Measurements from ENCODE around the gene GALNS.
"Not testable (repeated sequence)": the region's sequence is repeated elsewhere in the genome, so short reads cannot be mapped to it uniquely, and the experiment has no call there.

The GALNS gene

DNA sequence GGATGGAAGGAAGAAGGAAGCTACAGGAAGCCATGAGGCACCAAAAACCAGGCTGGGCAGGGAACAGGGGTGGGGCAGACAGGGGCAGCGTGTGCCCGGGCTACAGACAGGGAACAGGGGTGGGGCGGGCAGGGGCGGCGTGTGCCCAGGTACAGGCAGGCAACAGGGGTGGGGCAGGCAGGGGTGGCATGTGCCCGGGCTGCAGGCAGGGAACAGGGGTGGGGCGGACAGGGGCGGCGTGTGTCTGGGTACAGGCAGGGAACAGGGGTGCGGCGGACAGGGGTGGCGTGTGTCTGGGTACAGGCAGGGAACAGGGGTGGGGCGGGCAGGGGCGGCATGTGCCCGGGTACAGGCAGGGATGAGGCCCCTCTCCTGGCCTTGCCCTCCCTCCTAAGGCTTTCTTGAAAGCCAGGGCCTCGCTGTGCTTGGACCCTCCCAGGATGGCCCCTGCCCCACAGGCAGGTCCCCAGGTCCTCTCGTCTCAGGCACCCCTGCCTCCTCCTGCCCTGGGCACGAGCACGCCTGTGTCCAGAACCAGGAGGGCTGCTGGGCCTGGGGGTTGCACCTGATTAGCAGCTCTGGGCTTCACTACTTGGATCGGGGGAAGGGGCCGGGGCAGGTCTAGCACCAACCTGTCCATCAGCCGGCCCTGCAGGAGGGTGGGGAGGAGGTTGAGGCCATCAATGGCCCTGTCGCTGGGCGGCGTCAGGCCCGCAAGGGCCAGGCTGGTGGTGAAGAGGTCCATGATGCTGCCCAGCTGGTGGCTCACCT is 30.5 kb downstream of the GALNS start:
- no peak overlapping the region for H3K4me3 ChIP-seq (ENCODE audit: low read depth, low read length)
- TF ChIP-seq, protein P1, sequence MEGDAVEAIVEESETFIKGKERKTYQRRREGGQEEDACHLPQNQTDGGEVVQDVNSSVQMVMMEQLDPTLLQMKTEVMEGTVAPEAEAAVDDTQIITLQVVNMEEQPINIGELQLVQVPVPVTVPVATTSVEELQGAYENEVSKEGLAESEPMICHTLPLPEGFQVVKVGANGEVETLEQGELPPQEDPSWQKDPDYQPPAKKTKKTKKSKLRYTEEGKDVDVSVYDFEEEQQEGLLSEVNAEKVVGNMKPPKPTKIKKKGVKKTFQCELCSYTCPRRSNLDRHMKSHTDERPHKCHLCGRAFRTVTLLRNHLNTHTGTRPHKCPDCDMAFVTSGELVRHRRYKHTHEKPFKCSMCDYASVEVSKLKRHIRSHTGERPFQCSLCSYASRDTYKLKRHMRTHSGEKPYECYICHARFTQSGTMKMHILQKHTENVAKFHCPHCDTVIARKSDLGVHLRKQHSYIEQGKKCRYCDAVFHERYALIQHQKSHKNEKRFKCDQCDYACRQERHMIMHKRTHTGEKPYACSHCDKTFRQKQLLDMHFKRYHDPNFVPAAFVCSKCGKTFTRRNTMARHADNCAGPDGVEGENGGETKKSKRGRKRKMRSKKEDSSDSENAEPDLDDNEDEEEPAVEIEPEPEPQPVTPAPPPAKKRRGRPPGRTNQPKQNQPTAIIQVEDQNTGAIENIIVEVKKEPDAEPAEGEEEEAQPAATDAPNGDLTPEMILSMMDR (IDR thresholded peaks at IDR 0.05; ENCODE audit: insufficient read depth, low read length, missing control alignments) = no peak
- POLR2A ChIA-PET = no interaction called here
- no peak for DNase-seq (ENCODE audit: low read depth, low spot score)
- CTCF ChIA-PET = no interaction called here

DNA sequence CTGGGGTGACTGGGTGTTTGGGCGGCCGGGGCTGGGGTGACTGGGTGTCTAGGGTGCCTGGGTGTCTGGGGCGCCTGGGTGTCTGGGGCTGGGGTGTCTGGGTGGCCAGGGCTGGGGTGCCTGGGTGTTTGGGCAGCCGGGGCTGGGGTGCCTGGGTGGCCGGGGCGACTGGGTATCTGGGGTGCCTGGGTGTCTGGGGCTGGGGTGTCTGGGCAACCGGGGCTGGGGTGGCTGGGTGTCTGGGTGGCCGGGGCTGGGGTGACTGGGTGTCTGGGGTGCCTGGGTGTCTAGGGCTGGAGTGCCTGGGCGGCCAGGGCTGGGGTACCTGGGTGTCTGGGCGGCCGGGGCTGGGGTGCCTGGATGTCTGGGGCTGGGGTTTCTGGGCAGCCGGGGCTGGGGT is 31.6 kb downstream of the GALNS start:
- no peak for DNase-seq (ENCODE audit: low read depth, low spot score)
- ChIA-PET CTCF (interaction anchor here (1.0 kb wide), 1 partner anchor 12 kb away, joined by 4 read pairs; no protein-coding TSS in a partner anchor), POLR2A (no interaction called here)
- no peak overlapping the region for H3K4me3 ChIP-seq (ENCODE audit: low read depth, low read length)
- TF ChIP-seq, protein P1 (IDR thresholded peaks at IDR 0.05; ENCODE audit: insufficient read depth, low read length, missing control alignments) = no peak

DNA sequence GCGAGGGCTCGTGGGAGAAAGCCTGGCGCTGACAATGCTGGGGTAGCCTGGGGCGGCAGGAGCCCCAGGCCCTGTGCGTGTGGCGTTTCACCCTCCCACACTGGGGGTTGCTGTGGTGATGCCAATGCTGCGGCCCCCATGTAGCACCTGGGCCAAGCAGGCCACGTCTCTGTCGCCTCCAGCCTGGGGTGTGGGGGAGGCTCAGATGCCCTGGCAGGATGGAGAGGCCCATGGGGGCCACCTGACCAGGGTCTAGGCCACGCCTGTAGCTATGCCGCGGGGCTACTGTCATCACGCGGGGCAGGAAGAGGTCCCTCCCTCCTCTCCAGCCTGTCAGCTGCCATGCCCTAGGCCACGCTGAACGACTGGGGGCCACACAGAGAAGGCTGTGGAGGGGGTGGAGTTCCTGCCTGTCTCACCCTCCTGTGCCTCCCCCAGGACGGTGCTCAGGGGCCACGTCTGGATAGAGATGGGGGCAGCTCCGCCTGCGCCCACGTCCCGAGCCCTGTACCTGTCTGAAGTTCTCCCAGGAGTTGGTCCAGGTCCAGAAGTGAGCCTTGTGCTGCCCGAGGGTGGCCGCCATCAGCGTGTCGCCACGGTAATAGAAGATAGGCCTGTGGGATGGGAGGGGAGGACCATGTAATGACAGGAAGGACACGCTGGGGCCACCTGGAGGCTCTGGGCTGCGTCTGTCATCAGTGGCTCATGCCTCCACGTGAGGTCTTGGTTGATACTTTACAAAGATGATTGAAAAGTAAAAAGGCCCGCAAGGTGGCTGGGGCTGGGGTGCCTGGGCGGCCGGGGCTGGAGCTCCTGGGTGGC is 32.3 kb downstream of the GALNS start:
- CTCF ChIA-PET = interaction anchor here (1.0 kb wide), 1 partner anchor 11 kb away, joined by 4 read pairs; no protein-coding TSS in a partner anchor
- POLR2A ChIA-PET = no interaction called here
- no peak for DNase-seq (ENCODE audit: low read depth, low spot score)
- no peak overlapping the region for H3K4me3 ChIP-seq (ENCODE audit: low read depth, low read length)
- TF ChIP-seq, protein P1 (IDR thresholded peaks at IDR 0.05; ENCODE audit: insufficient read depth, low read length, missing control alignments) = no peak

DNA sequence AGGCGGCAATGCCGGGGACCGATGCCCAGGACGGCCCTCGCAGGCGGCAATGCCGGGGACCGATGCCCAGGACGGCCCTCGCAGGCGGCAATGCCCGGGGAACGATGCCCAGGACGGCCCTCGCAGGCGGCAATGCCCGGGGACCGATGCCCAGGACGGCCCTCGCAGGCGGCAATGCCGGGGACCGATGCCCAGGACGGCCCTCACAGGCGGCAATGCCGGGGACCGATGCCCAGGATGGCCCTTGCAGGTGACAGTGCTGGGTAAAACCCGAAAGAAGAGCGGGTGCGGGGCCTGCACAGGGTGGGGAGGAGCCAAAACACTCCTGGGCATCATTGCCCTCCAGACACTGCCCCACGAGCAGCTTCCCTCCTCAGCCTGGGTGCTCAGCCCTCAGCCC is 33.1 kb downstream of the GALNS start:
- CTCF ChIA-PET; H3K4me3 ChIP-seq (ENCODE audit: low read depth, low read length); DNase-seq (ENCODE audit: low read depth, low spot score); POLR2A ChIA-PET: not testable (repeated sequence)

DNA sequence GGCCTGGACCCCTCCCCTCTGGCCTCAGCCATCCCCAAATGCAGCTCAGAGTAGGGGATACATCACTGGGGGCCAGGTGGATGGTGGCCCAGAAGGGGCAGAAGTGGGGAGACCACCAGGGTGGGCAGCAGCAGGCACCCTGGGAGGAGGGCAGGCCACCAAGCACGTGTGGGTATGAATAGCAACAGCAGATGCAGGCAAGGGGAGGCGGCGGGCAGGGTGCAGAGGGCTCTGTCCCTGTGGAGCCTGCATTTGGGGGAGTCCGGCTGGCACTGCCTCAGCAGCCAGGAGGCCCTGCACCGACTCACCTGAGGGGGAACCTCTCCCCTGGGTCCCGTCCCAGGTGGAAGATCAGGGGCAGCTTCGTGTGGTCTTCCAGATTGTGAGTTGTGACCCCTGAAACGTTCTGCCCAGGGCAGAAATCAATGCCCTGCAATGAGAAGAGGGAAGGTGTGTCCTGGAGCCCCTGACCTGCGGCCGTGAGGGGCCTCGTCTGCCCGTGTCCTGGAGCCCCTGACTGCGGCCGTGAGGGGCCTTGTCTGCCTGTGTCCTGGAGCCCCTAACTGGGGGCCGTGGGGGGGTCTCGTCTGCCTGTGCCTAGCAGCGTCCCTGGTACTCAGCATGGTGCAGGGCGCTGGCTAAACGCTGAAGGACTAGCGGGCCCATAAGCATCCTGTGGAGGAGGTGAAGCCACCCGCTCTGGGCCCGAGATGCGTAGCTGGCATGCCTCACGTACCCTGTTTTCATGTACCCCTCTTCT is 34.3 kb downstream of the GALNS start:
- TF ChIP-seq, protein P1 (IDR thresholded peaks at IDR 0.05; ENCODE audit: insufficient read depth, low read length, missing control alignments) = no peak
- no peak for DNase-seq (ENCODE audit: low read depth, low spot score)
- CTCF ChIA-PET = interaction anchor here (1.7 kb wide), 1 partner anchor 36 kb away, joined by 5 read pairs; no protein-coding TSS in a partner anchor
- POLR2A ChIA-PET = no interaction called here
- no peak overlapping the region for H3K4me3 ChIP-seq (ENCODE audit: low read depth, low read length)

DNA sequence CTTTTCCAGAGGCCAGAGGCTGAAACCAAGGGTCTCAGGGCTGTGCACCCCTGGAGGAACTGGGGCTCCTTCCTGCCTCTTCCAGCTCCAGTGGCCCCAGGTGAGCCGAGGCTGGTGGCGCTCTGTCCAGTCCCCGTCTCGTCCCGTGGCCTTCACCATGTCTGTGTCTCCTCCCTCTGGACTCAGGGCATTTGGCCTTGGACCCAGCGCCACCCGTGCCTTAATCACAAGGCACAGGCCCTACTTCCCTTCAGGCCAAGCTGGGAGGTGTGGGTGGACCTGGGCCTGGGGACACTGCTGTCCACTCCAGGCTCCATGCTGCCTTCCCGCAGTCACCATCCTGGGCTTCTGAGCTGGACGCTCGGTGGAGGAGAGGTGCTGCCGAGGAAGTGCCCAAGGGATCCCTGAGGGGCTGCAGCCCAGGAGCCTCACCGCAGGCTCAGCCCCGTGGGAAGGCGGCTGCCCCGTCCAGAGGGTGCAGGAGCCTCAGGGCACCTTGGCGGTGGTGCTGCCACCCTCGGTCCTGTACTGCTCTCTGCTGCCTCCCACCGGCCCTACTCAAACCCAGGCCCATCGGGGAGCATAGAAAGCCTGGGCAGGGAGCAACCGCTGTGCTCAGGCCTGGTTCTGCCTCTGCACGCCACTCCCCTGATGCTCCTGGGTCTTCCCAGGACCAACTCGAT is 35.4 kb downstream of the GALNS start:
- TF ChIP-seq, protein P1 (IDR thresholded peaks at IDR 0.05; ENCODE audit: insufficient read depth, low read length, missing control alignments) = no peak
- ChIA-PET POLR2A (interaction anchor here (0.6 kb wide), 1 partner anchor 10 kb away, joined by 3 read pairs; no protein-coding TSS in a partner anchor), CTCF (interaction anchor here (1.1 to 1.7 kb wide), 3 partner anchors 12 to 346 kb away, joined by 3 to 5 read pairs (median 4); no protein-coding TSS in a partner anchor)
- DNase-seq (ENCODE audit: low read depth, low spot score) = no peak
- no peak overlapping the region for H3K4me3 ChIP-seq (ENCODE audit: low read depth, low read length)
